GM19328 (cell line): ENCODE results near the gene CCBE1.

Source experiments
- ATAC-seq: cut with Tn5 transposase; IDR thresholded peaks from one replicate; pipeline ENCODE4 v1.9.1; 2021; ENCODE audit warnings: mild to moderate bottlenecking, moderate library complexity; ENCODE audit not compliant: unreplicated experiment

The CCBE1 gene

DNA sequence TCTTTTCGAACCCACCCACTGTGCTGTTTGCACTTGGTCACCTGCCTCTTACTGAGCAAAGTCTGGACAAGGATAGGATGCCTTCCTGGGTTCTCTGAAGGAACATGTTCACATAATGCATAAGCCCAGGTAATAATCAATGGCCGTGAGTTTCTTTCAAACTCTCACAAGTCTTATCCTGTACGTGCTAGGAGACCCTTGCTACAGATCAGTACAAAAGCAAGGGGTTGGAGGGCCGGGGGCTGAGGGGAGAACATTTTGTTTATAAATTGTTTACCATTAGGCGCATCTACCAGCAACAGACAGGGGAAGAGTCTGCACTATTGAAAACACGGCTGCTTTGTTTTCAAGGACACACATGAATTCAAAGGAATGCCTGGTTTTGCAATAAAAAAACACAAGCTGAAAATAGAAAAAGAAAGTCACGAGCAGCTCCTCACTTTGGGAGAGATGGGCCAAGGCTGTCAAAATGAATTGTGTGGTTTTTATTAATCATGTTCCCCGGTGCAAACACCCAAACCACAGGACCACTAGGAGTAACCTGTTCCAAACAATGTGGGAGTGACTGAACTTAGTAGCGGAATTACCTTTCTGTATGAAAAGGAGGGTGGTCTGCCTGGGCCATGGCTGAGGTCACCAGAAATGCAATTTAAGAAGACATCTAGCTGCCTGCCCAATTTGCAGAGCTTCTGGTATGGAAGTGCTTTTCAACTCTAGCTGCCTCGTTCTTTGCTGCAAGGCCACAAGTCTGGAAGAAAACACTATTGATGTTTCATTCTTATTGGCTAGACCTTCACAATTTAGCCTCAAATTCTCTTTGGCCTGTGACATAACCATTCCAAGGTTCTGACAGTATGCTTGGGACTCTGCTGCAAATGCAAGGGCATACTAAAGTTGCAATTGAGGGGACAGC is 73.5 kb downstream of the CCBE1 start:
- ATAC-seq: no peak

DNA sequence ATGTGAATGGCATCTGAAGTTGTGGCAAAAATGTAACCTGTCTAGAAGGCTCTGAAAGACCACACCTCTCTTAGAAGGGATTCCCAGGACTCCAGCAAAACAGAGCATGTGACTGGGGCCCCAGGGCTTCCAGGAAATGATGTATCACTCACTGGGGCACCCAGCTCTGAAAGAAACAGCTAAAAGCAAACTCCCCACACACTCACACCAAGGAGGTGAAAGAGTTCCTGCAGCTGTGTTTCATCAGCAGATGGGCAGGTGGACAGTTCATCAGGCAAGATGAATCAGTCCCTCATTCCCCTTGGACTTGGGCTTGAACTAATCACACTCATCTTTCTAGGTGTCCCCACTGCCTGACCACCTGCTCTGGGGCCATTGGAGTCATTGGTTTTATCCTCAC is 76.2 kb downstream of the CCBE1 start:
- ATAC-seq: no peak

DNA sequence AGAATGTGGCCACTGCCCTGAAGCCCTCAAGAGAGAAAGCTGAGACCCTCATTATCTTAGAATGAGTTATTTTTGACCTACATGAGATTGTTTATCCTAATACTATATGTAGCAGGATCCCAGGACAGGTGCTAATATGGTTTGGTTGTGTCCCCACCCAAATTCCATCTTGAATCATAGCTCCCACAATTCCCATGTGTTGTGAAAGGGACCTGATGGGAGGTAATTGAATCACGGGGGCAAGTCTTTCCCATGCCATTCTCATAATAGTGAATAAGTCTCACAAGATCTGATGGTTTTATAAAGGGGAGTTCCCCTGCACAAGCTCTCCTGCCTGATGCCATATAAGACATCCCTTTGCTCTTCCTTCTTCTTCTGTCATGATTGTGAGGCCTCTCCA is 76.8 kb downstream of the CCBE1 start:
- ATAC-seq: no peak

DNA sequence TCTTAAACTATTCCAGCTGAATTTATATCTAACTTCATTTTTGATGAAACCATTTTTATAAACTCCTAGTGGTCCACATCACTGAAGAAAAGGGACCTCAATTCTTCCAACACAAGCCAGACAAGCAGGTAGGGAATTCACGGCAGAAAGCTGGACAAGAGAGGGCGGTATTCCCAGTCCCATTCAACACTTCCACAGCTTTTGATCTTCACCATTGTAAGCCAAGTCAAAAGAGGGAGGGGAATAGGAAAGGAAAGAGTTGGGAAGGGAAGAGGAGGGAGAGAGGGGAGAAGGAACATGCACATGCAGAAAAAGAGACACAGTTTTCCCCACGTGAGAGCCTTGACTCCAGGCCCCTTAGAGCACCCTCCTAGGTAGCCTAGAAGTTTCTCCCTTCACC is 77.4 kb downstream of the CCBE1 start:
- ATAC-seq: no peak

DNA sequence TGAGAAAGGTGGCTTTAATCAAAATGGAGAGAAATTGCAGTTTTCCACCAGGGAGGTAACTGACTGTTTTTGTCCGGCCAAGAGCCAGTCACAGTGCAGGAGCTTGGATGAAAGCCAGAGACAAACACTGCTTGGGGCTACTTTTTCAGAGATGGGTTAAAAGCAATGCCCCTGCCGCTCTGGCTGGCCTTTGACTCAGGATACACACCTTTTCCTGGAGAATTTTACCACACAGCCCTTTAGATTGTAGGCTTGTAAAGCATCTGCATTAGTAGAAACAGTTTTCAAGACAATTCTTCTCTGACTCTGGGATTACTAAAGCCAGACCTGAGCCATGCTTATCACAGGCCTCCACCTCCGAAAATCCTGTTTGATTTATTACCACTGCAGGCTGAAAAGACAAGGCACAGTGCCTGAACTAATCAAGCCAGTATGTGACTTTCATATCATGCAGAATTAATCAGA is 79.7 kb downstream of the CCBE1 start:
- ATAC-seq: no peak

DNA sequence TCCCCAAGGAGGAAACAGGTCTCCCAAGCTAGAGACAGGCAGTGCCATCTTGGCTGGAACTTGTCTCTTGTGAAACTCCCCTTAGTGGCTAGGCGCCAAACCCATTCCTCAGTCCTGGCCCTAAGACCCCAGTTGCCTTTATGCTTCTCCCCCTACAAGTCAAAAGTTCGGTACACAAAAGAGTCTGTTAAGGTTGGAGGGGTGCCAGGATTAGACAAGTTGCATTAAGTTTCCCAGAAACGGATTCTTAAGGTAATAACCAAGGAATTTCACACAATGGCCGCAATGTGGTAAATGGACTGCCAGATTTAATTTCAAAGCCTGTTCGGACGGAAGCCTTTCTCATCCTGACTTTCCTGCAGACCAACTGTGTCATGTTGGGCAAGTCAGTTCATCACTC is 80.7 kb downstream of the CCBE1 start:
- no peak for ATAC-seq

DNA sequence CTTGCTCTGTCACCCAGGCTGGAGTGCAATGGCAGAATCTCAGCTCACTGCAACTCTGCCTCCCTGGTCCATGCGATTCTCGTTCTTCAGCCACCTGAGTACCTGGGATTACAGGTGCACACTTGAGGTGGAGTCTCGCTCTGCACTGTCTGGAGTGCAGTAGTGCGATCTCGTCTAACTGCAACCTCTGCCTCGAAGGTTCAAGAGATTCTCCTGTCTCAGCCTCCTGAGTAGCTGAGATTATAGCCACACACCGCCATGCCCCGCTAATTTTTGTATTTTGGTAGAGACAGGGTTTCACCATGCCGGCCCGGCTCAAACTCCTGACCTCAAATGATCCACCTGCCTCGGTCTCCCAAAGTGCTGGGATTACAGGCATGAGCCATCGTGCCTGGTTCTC is 83.3 kb downstream of the CCBE1 start:
- ATAC-seq: no peak

DNA sequence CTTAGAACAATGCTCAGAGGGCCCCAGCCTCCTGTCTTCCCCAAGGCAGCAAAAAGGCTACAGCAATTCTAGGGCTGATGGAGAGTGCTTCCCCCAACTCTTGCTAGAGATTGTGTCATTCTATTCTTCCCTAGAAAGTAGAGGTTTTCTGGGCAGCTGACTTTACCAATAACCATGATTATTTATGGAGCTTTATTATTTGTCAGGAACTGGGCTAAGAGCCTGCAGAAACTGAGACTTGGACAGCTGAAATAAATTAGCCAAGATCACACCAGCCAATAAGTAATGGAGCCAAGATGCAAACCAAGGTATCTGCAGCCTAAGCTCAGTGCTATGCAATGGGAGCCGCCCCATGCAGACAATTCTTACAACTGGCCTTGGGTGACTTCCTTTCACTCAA is 84.8 kb downstream of the CCBE1 start:
- ATAC-seq: no peak

DNA sequence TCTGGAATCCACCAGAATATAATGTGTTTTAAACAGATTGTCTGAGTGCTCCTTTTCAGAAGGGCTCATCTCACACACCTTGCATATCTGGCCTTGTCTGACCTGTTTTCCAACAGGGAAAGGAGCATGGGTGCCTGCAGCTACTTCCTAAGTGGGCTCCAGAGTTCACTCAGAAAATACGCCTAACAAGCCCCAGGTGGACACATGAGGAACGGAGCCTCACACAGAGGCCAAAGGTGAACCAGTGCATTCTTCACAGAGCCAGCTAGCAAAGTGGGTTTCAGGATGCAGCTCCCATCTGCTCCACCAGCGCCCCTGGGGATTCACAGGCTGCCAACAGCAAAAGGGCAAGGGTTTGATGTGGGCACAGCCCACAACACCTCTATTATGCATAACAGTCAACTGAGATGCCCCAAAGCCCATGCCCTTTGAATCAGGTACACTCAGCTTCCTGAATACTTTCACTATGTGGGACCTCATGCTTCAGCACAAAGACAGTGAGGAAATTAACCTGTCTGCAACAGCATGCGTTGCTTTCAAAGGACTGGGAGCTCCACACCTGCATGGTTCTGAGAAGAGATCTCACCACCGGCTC is 86.6 kb downstream of the CCBE1 start:
- ATAC-seq: no peak

DNA sequence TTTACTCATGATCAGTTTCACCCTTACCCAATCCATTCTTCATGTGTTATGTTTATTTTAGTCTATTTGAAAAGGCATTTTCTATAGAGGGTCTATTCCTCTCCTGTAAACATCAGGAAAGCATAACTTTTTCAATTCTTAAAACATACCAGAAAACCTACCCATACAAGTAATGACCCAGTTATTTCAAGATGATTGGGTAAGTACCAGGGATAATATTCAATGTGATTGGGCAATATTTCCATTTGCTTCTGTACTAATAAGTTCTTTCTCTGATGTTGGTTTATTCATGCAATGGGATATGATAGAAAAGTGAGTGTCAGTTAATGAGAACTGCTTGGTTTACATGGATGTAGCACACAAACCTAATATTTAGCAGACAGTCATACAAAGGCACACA is 87.6 kb downstream of the CCBE1 start:
- ATAC-seq: no peak

DNA sequence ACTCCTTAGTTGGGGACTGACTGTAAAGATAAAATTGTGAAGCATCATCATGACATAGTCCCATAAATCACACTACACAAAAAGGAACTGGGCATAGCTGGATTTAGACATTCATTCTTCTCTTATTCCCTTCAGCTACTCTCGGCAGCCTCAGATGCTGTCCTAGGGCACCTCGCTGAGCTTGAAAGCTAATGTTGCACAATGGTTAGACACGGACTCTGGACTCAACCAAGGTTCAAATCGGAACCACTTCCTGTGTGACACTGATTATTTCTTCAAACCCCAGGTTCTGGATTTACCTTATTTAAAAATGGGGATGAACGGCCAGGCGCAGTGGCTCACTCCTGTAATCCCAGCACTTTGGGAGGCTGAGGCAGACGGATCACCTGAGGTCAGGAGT is 89.8 kb downstream of the CCBE1 start:
- no peak for ATAC-seq

DNA sequence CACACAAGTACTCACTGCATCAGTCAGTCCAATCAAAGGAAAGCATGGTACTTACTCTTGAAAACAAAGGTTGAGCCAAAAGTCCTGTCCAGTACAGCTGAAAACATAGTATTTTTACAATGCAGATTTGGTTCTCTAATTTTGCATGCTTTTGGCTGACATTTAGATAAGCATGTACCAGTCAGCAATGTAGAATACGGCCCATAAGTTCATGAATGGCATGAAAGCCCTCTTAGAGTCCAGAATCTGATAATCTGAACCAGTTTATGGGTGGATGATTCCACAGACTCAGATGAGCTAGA is 90.2 kb downstream of the CCBE1 start:
- ATAC-seq: no peak

DNA sequence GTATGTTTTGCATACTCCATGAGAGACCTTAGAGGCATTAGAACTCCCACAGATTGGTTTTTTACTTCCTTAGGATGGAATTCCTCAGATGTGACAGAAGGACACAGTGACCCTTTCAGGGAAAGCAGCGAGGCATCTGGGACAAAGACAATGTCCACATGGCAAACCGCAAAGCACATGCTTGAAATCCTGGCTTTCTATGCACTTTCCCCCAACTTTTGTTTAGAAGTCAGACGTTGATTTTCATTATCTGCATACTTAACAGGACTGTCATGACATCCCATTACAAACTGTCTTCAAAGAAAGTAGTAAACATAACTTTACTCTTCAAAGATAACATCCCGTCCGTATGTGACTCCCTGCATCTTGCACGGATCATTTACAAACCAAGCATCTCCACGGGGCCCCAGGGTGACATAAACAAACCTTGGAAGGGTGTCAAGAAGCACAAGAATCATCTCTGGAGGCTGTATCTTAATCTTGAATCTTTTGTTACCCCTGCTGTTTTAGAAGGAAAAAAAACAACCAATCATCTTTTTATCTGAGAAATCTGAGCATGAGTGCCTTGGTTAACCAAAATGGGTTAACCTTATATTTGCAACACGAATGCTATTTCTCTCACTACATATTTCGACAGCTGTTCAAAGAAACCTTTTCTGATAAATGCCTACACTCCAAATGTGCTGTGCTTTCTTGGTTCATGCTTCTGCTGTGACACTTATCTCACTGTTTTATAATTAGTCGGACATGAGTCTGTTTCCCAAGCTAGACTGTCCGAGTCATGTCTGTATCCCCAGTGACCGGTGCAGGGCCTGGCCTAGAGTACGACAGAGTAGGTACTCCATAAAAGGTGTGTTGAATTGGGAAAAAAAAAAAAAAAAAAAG is 90.8 kb downstream of the CCBE1 start:
- no peak for ATAC-seq

DNA sequence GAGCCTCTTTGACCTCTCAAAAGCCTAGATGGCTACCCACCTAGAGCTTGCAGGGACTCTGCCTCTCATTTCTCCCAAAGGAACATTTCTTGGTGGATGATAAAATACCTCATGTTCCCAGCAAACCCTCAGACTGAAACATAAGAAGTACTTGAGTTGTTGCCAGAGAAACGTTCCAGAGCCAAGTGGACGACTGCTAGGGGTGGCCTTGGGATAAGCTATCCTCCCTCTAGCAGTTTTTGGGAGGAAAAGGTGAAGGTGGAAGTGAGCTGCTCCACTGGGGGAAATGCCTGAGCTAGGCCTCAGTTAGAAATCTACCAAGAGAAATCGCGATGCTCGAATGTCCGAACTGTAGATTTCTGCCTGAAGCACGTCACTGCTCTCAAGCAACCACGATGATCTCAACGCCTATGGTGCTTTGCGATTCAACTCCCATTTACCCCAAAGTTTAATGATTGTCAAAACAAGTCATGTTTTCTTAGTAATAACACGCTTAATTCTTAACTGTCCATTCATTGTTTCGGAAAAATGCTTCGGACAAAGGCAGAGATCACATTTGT is 91.5 kb downstream of the CCBE1 start:
- no peak for ATAC-seq

DNA sequence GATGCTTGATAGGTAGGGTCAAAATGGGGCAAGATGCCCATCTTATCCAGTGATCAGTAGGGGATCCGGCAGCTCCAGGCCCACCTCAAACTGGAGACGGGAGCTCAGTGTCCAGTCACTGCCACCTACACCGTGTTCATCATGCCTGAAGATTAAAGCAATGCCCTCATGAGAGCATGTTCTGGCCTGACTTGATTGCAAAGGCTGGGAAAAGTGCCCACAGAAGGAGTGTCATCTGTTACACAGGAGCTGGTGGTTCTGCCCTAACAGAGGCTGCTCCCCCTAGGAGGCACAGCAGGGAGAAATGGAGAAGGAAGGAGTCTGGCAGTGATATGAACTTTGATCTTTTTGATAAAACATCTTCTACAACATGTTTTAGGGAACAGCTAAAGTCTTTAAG is 92.3 kb downstream of the CCBE1 start:
- no peak for ATAC-seq

DNA sequence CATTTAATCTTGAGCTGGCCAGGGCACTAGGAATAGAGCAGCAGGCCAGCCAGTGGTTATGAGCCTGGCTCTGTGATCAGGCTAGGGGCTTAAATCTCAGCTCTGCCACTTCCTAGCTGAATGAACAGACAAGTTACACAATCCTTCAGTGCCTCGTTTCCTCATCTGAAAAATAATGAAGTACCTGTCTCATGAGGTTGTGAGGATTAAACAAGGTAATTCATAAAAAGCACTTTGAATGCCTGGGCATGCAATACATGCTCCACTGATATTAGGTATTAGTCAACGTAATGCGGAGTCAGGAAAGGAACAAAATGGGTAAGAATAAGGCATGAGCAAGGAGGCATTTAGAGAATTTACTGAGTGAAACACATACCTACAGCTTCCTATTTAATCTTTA is 100.2 kb downstream of the CCBE1 start:
- no peak for ATAC-seq

DNA sequence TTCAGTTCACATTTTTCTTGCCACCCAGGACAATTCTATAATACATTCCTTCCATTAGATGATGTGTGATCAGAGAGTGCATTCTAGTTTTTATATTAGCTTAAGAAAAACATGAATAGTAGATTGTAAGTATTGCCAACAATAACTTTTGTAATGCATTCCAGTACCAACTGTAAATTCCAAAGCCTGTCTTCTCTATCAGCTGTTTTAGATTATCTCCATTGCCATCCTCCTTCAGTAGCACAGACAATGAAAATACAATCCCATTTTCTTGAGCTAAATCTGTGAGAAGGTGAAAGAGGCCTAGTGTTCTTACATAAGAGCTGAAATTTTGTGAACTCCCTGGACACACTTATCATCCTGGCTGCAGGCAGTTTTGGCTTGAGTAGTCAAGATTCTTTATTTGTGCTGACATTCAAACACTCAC is 103.9 kb downstream of the CCBE1 start:
- ATAC-seq: no peak

DNA sequence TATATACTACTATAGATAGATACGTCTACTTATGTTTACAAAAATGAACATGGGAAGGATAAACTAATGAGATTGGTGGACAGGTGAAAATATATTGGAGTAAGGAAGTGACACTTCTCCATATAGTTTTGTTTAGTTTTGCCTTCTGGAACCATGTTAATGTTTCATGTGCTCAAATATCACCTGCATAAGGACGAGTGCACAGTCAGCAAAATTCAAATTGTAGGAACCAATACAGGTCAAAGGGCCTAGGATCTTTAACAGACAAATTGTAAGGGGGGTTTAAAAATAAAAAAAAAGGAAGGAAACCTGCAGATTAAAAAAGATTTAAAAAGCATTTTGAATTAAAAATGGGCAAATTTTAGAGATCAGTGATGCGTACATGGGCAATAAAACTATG is 104.6 kb downstream of the CCBE1 start:
- ATAC-seq: no peak

DNA sequence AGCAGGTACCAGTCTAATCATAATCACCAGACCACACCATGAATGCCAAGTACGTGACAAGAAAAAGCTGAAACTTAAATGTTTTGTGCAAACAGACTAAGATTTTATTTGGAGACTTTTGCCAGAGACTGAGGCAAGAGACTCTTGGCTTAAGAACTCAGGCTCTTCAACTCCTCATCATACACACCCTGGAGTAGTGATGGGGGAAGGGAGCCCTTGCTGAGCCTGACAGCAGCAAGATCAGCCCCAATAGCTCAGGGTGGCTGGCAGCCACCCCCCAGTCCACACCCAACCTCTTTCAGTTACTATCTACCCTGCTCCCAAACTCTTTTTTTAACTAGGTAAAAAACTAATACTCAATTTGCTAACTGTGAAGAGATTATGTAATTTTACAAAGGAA is 114.8 kb downstream of the CCBE1 start:
- no peak for ATAC-seq

DNA sequence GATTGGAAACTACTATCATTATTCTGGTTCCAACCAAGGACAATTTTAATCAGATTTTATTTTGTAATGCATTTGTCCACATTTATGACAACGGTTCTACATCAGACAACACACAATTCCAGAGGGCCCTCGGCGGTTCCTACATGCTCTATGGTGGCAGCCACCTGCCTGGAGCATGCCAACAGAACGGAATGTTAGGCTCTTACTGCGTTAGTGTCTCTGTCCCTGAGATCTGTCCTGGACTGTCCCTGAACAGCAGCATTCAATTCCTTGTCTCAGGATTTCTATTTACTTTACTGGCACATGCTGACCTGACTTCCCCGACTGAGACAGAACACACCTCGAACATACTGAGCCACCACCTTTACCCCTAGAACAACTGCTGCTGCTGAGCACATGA is 117.7 kb downstream of the CCBE1 start:
- ATAC-seq: no peak

DNA sequence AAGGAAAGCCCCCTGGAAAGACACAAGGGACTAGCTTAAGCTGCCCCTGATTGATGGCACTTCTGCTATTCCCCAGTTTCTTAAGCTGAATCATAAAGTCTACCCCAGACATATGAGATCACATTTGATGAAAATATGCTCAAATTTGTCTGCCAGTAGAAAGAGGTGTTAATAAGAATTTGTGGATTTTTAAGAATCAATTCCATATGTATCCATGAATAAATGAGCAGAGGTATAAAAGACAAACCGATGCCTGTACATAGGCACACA is 119.9 kb downstream of the CCBE1 start:
- ATAC-seq: no peak
